Mesothelial cell of epicardium (in vitro differentiated cells): ENCODE data around the gene MPP2. TPM values are rescaled to one million over a fixed set of nuclear protein-coding genes. Genes with fewer than 3 reads are reported as not detected.
A peak's percentile ranks its signal among the peaks of the same experiment; 100 is the strongest.
"Not testable (repeated sequence)": the region's sequence is repeated elsewhere in the genome, so short reads cannot be mapped to it uniquely, and the experiment has no call there.

Source experiments
- DNase-seq, 2 experiments: peaks; one replicate each; pipeline ENCODE4 v3.0.0; 2021; ENCODE audit warnings: low spot score in 2 of 2; ENCODE audit not compliant: unreplicated experiment in 2 of 2
- H3K27ac Mint-ChIP-seq: 2 replicates; pipeline ENCODE4 v1.8.0; 2021; ENCODE audit warnings: mixed read lengths
- H3K27me3 Mint-ChIP-seq: 2 replicates; pipeline ENCODE4 v1.8.0; 2021; ENCODE audit warnings: low read depth, mixed read lengths
- H3K36me3 Mint-ChIP-seq: 2 replicates; pipeline ENCODE4 v1.8.0; 2021; ENCODE audit warnings: mixed read lengths
- H3K4me1 Mint-ChIP-seq: 2 replicates; pipeline ENCODE4 v1.8.0; 2021; ENCODE audit warnings: mixed read lengths
- H3K4me3 Mint-ChIP-seq: 2 replicates; pipeline ENCODE4 v1.8.0; 2021; ENCODE audit warnings: mild to moderate bottlenecking, moderate library complexity, mixed read lengths
- H3K9me3 Mint-ChIP-seq: 2 replicates; pipeline ENCODE4 v1.8.0; 2021; ENCODE audit warnings: mixed read lengths
- CTCF ChIP-seq: fragments of 200-600 bp; sonication (generic); IDR thresholded peaks from one replicate; pipeline ENCODE4 v1.5.0; 2021; ENCODE audit warnings: antibody characterized with exemption; ENCODE audit not compliant: unreplicated experiment
- total RNA-seq: library from RNA; stranded (reverse); gene quantifications from 3 replicates; pipeline ENCODE4 v1.2.1, GENCODE V29; 2021

The MPP2 gene
- total RNA-seq, 1 donor from 2014 or later, result 14.1 TPM

- Mint-ChIP-seq H3K4me3 (no peak within 1 kb of the TSS), H3K27me3 (peaks cover 20% of the 10 kb centered on the region), H3K9me3 (no peaks in the 10 kb centered on the region), H3K4me1 (peaks cover 14% of the 10 kb centered on the region), H3K27ac (no peak within 1 kb of the TSS), H3K36me3 (no peaks in the 10 kb centered on the region)
- no peak for TF ChIP-seq CTCF
- no peak for DNase-seq
These were observed 34.8 kb upstream of the MPP2 start, which contains the start of gene PPY for GRCh38 chr17:43942051-43942685. Gene PPY, minus strand, starts transcription at chr17:43942476. Its CDS starts 822 bp downstream, at chr17:43941654.

GRCh38 chr17:43940630-43941029 lies 33.3 kb upstream of the MPP2 start:
- peak in 1 of 2 experiments; percentile 66 for DNase-seq
- Mint-ChIP-seq H3K4me1 (peaks cover 13% of the 10 kb centered on the region), H3K4me3 (no peak overlapping the region), H3K36me3 (no peaks in the 10 kb centered on the region), H3K27ac (no peak overlapping the region), H3K9me3 (no peaks in the 10 kb centered on the region), H3K27me3 (peaks cover 25% of the 10 kb centered on the region)
- peak; percentile 69 for TF ChIP-seq CTCF

- no peak for TF ChIP-seq CTCF
- Mint-ChIP-seq H3K27me3 (peaks cover 25% of the 10 kb centered on the region), H3K27ac (no peak overlapping the region), H3K4me3 (no peak overlapping the region), H3K36me3 (no peaks in the 10 kb centered on the region), H3K4me1 (peaks cover 7% of the 10 kb centered on the region), H3K9me3 (no peaks in the 10 kb centered on the region)
- no peak for DNase-seq
These were observed 32.5 kb upstream of the MPP2 start for GRCh38 chr17:43939886-43940285.

- peaks cover 25% of the 10 kb centered on the region for H3K27me3 Mint-ChIP-seq
These were observed 32.1 kb upstream of the MPP2 start for GRCh38 chr17:43939452-43939851.

GRCh38 chr17:43938838-43939182 lies 31.5 kb upstream of the MPP2 start:
- Mint-ChIP-seq H3K27ac (no peak overlapping the region), H3K9me3 (no peaks in the 10 kb centered on the region), H3K4me3 (no peak overlapping the region), H3K27me3 (peaks cover 30% of the 10 kb centered on the region), H3K36me3 (no peaks in the 10 kb centered on the region), H3K4me1 (peaks cover 3% of the 10 kb centered on the region)
- no peak for TF ChIP-seq CTCF
- no peak for DNase-seq

More at GRCh38 chr17:43939452-43939851, 32.1 kb upstream of the MPP2 start:
- not testable (repeated sequence) for DNase-seq, H3K4me1 Mint-ChIP-seq, H3K27ac Mint-ChIP-seq, H3K9me3 Mint-ChIP-seq, H3K36me3 Mint-ChIP-seq, H3K4me3 Mint-ChIP-seq

GRCh38 chr17:43936434-43936833 lies 29.1 kb upstream of the MPP2 start:
- H3K27ac Mint-ChIP-seq, result no peak overlapping the region
- TF ChIP-seq CTCF, result no peak
- no peaks in the 10 kb centered on the region for H3K9me3 Mint-ChIP-seq
- no peaks in the 10 kb centered on the region for H3K36me3 Mint-ChIP-seq
- DNase-seq, result no peak
- peaks cover 31% of the 10 kb centered on the region for H3K27me3 Mint-ChIP-seq
- H3K4me3 Mint-ChIP-seq, result no peak overlapping the region
- H3K4me1 Mint-ChIP-seq, result peaks cover 3% of the 10 kb centered on the region
